Endothelial cell of umbilical vein (primary cell): Measurements from ENCODE around the gene XAF1. TPM values are rescaled to one million over a fixed set of nuclear protein-coding genes. Genes with fewer than 3 reads are reported as not detected.

Experiments used
- BruUV-seq: library from RNA; stranded (reverse); fragments of 400-500 nt; replicated peaks from 2 replicates; lab custom pipeline; 2021; lab: Mats Ljungman, UMichigan
- CTCF ChIA-PET: fragments of 300-600, 350-600 bp; sonication (Branson Sonifier 250); formaldehyde crosslinking; loops from one replicate; lab custom pipeline; 2021; ENCODE audit warnings: antibody characterized with exemption, inconsistent platforms; lab: Charles Lee
- POLR2A ChIA-PET: fragments of 300-600, 350-600 bp; sonication (Branson Sonifier 250); formaldehyde crosslinking; loops from one replicate; lab custom pipeline; 2021; ENCODE audit warnings: antibody characterized with exemption, inconsistent platforms; lab: Charles Lee
- DNase-seq: peaks from one replicate; pipeline ENCODE4 v3.0.0-alpha.2; 2011; ENCODE audit warnings: low read depth, low spot score
- FAIRE-seq: peaks from 2 replicates; lab custom pipeline; 2011; peaks lifted over from hg19 to GRCh38; lab: Jason Lieb, UNC
- H2AFZ ChIP-seq: 2 replicates; pipeline ENCODE4 v1.6.0; 2012; ENCODE audit warnings: low read depth, low read length, control low read depth, inconsistent platforms
- H3K27ac ChIP-seq: 2 replicates; pipeline ENCODE4 v1.5.1; 2011; ENCODE audit warnings: low read depth, mild to moderate bottlenecking, control low read depth, low read length, moderate library complexity; ENCODE audit not compliant: insufficient read depth
- H3K27me3 ChIP-seq, 2 experiments: 2 replicates each; pipeline versions ENCODE4 v1.6.0 to v1.6.1; 2011; ENCODE audit warnings: low read length in 2 of 2, mixed read lengths in 1 of 2; ENCODE audit not compliant: control insufficient read depth in 2 of 2, insufficient read depth in 2 of 2
- H3K36me3 ChIP-seq, 2 experiments: 2 replicates in 1 of 2; 3 replicates in 1 of 2; pipeline ENCODE4 v1.5.1; 2011; ENCODE audit warnings: low read length in 2 of 2, mild to moderate bottlenecking in 1 of 2, moderate library complexity in 1 of 2; ENCODE audit not compliant: control insufficient read depth in 2 of 2, insufficient read depth in 2 of 2; ENCODE audit errors: extremely low read depth in 1 of 2
- H3K4me1 ChIP-seq: 3 replicates; pipeline ENCODE4 v1.5.1; 2011; ENCODE audit warnings: mild to moderate bottlenecking, low read length; ENCODE audit not compliant: control insufficient read depth, insufficient read depth; ENCODE audit errors: extremely low read depth
- H3K4me2 ChIP-seq: 2 replicates; pipeline ENCODE4 v1.6.1; 2011; ENCODE audit warnings: low read length, control low read depth, mixed read lengths; ENCODE audit not compliant: insufficient read depth
- H3K4me3 ChIP-seq, 3 experiments: fragments of 200-600 bp in 1 of 3; sonication (generic), shearing (Covaris generic) in 1 of 3; replicated peaks in 1 of 3; 2 replicates each; pipeline ENCODE4 v1.5.1; 2011 to 2016; ENCODE audit warnings: control low read depth in 3 of 3, low read length in 3 of 3, mild to moderate bottlenecking in 2 of 3, inconsistent platforms in 1 of 3, low read depth in 1 of 3, moderate library complexity in 1 of 3; ENCODE audit not compliant: insufficient read depth in 1 of 3
- H3K79me2 ChIP-seq: 2 replicates; pipeline ENCODE4 v1.6.0; 2012; ENCODE audit warnings: low read length, inconsistent platforms; ENCODE audit not compliant: control insufficient read depth, insufficient read depth
- H3K9ac ChIP-seq: replicated peaks from 2 replicates; pipeline ENCODE3; 2011; ENCODE audit warnings: low read length, control low read depth; ENCODE audit not compliant: insufficient read depth; ENCODE audit errors: extremely low read depth
- H3K9me1 ChIP-seq: replicated peaks from 3 replicates; pipeline ENCODE4 v1.6.0; 2011; ENCODE audit warnings: mild to moderate bottlenecking, low read length; ENCODE audit not compliant: control insufficient read depth, insufficient read depth; ENCODE audit errors: extremely low read depth
- H3K9me3 ChIP-seq: replicated peaks from 2 replicates; pipeline ENCODE4 v1.5.1; 2012; ENCODE audit warnings: low read length, inconsistent platforms; ENCODE audit not compliant: control insufficient read depth, insufficient read depth
- H4K20me1 ChIP-seq: replicated peaks from 2 replicates; pipeline ENCODE3; 2011; ENCODE audit warnings: mild to moderate bottlenecking, low read length; ENCODE audit not compliant: control insufficient read depth, insufficient read depth; ENCODE audit errors: extremely low read depth
- CTCF ChIP-seq, 2 donors: IDR thresholded peaks; 1 replicate in 1 of 2; 2 replicates in 1 of 2; pipeline ENCODE4 v1.5.1; 2011; ENCODE audit warnings: low read length in 2 of 2, mild to moderate bottlenecking in 2 of 2, moderate library complexity in 2 of 2, control low read depth in 1 of 2, inconsistent platforms in 1 of 2, low read depth in 1 of 2; ENCODE audit not compliant: insufficient read depth in 1 of 2; ENCODE audit errors: extremely low read depth in 1 of 2
- EZH2 ChIP-seq: IDR thresholded peaks from 2 replicates; pipeline ENCODE4 v1.6.1; 2012; ENCODE audit warnings: borderline replicate concordance, low read depth, mild to moderate bottlenecking, moderate library complexity, low read length, inconsistent platforms; ENCODE audit not compliant: severe bottlenecking
- FOS ChIP-seq: IDR thresholded peaks from 2 replicates; pipeline ENCODE4 v1.6.1; 2011; ENCODE audit warnings: mild to moderate bottlenecking, low read length, moderate library complexity, borderline replicate concordance; ENCODE audit not compliant: insufficient read depth
- GATA2 ChIP-seq: IDR thresholded peaks from 2 replicates; pipeline ENCODE4 v1.7.0; 2011; ENCODE audit warnings: low read depth, mild to moderate bottlenecking, moderate library complexity, mixed read lengths, low read length; ENCODE audit not compliant: insufficient read length, insufficient read depth
- JUN ChIP-seq: IDR thresholded peaks from 2 replicates; pipeline ENCODE4 v1.6.1; 2011; ENCODE audit warnings: borderline replicate concordance, low read depth; ENCODE audit not compliant: insufficient read length, insufficient read depth
- MAX ChIP-seq: IDR thresholded peaks from 2 replicates; pipeline ENCODE4 v1.6.1; 2011; ENCODE audit not compliant: insufficient read depth, insufficient read length
- MYC ChIP-seq: IDR thresholded peaks from one replicate; pipeline ENCODE4 v1.6.1; 2011; ENCODE audit warnings: mild to moderate bottlenecking, low read depth, low read length
- POLR2A ChIP-seq: IDR thresholded peaks from 2 replicates; pipeline ENCODE4 v1.6.1; 2012; ENCODE audit warnings: low read depth, mild to moderate bottlenecking, control low read depth, low read length
- POLR2AphosphoS5 ChIP-seq: IDR thresholded peaks from 2 replicates; pipeline ENCODE4 v1.6.1; 2012; ENCODE audit warnings: low read depth, mild to moderate bottlenecking, control low read depth, low read length, moderate library complexity; ENCODE audit not compliant: insufficient read depth
- dilution Hi-C: fragments of 300-500 bp; cut with MboI; formaldehyde crosslinking; loops from one replicate; pipeline ENCODE4 v1.15.0; 2019; ENCODE audit warnings: low sequenced_read_pairs; ENCODE audit not compliant: extremely low pct_ligation_motif_present
- intact Hi-C: fragments of 100-400 bp; cut with micrococcal nuclease; formaldehyde crosslinking; loops from one replicate; pipeline ENCODE4 v1.10.0; 2022
- polyA plus RNA-seq, 4 experiments: library from polyadenylated mRNA; depleted of rRNA in 3 of 4; stranded (reverse) in 3 of 4; unstranded in 1 of 4; fragments of >200 nt; gene quantifications; 2 replicates each; pipeline versions ENCODE4 v1.2.1 to v1.2.3, GENCODE V29; 2011 to 2012; ENCODE audit warnings: missing spikeins in 1 of 4
- total RNA-seq: library from RNA; stranded (reverse); gene quantifications from 2 replicates; pipeline ENCODE4 v1.2.3, GENCODE V29; 2021

XAF1 gene
- total and polyA plus RNA-seq, 2 donors (not counting 3 experiments of a cell fraction or from before 2014, with no cell fraction given): 6.3 to 21.5 TPM

GRCh38 chr17:6811510-6811909, 55.7 kb downstream of the XAF1 start:
- intact Hi-C loops: no loop called here
- no peak overlapping the region for H2AFZ ChIP-seq
- dilution Hi-C loops: no loop called here
- TF ChIP-seq MYC (no peak), JUN (no peak), CTCF (IDR thresholded peaks at IDR 0.05; ENCODE audit: extremely low read depth in 1 of 2, insufficient read depth in 1 of 2, low read depth in 1 of 2, low read length in 2 of 2) (no peak), MAX (no peak), POLR2A (no peak), GATA2 (no peak), POLR2AphosphoS5 (no peak), FOS (no peak), EZH2 (no peak)
- H3K27me3 ChIP-seq: peaks cover 5 to 18% of the 10 kb centered on the region in 2 experiments
- H3K36me3 ChIP-seq: no peaks in the 10 kb centered on the region
- H3K4me3 ChIP-seq: no peak overlapping the region
- BruUV-seq: no TSS peak
- no peak for DNase-seq
- no peaks in the 10 kb centered on the region for H4K20me1 ChIP-seq
- ChIA-PET POLR2A (no interaction called here), CTCF (interaction anchor here (2.2 kb wide), 1 partner anchor 32 kb away, joined by 8 read pairs; no protein-coding TSS in a partner anchor)
- no peak overlapping the region for H3K27ac ChIP-seq
- no peaks in the 10 kb centered on the region for H3K9me3 ChIP-seq
- no peaks in the 10 kb centered on the region for H3K9me1 ChIP-seq
- no peak overlapping the region for H3K4me2 ChIP-seq
- no peaks in the 10 kb centered on the region for H3K79me2 ChIP-seq
- no peak overlapping the region for H3K9ac ChIP-seq
- H3K4me1 ChIP-seq: no peaks in the 10 kb centered on the region
- FAIRE-seq: no peak
